HEK293 (cell line): ENCODE results near the gene NXN.

Experiments used
- CTCF ChIA-PET: fragments of 350-600 bp; formaldehyde crosslinking; extraction: SDS; loops from one replicate; lab custom pipeline; 2021; ENCODE audit warnings: antibody characterized with exemption; lab: Yijun Ruan, JAX
- POLR2A ChIA-PET: fragments of 300-600 bp; formaldehyde crosslinking; extraction: SDS; loops from one replicate; lab custom pipeline; 2020; ENCODE audit warnings: antibody characterized with exemption, inconsistent platforms; lab: Yijun Ruan, JAX
- H3K27ac ChIP-seq: fragments of 200-500 bp; sonication (Bioruptor generic); 2 replicates; pipeline ENCODE4 v1.5.1; 2014; ENCODE audit warnings: low read depth, low read length, control low read depth, inconsistent platforms; ENCODE audit errors: extremely low read depth
- H3K36me3 ChIP-seq, 2 experiments: fragments of 200-500 bp in 1 of 2; sonication (Bioruptor generic) in 1 of 2; 1 replicate in 1 of 2; 2 replicates in 1 of 2; pipeline ENCODE4 v1.5.1; 2014 to 2017; ENCODE audit warnings: inconsistent platforms in 2 of 2, low read length in 2 of 2; ENCODE audit not compliant: control insufficient read depth in 2 of 2, insufficient read depth in 1 of 2
- H3K4me1 ChIP-seq: fragments of 200-500 bp; sonication (Bioruptor generic); 2 replicates; pipeline ENCODE4 v1.5.1; 2014; ENCODE audit warnings: mild to moderate bottlenecking, low read length, inconsistent platforms; ENCODE audit not compliant: control insufficient read depth, insufficient read depth
- H3K4me3 ChIP-seq: 2 replicates; pipeline ENCODE4 v1.5.1; 2011; ENCODE audit warnings: low read depth, mild to moderate bottlenecking, control low read depth, low read length, moderate library complexity
- H3K9me3 ChIP-seq: fragments of 200-500 bp; sonication (Bioruptor generic); 2 replicates; pipeline ENCODE4 v1.5.1; 2014; ENCODE audit warnings: low read depth, low read length, inconsistent platforms; ENCODE audit not compliant: control insufficient read depth, insufficient read depth
- GLI2 ChIP-seq: fragments of 450-650 bp; formaldehyde crosslinking; IDR thresholded peaks from 2 replicates; pipeline ENCODE4; 2017; ENCODE audit warnings: missing biosample characterization, missing genetic modification characterization, low read depth, borderline replicate concordance
- OSR2 ChIP-seq: fragments of 450-650 bp; formaldehyde crosslinking; IDR thresholded peaks from 2 replicates; pipeline ENCODE4 v1.5.1; 2016; ENCODE audit warnings: missing biosample characterization, missing genetic modification characterization
- PRDM1 ChIP-seq: fragments of 450-650 bp; formaldehyde crosslinking; IDR thresholded peaks from 2 replicates; pipeline ENCODE4; 2016; ENCODE audit warnings: missing biosample characterization, missing genetic modification characterization
- PRDM4 ChIP-seq: fragments of 450-650 bp; formaldehyde crosslinking; IDR thresholded peaks from 2 replicates; pipeline ENCODE4 v1.5.1; 2017; ENCODE audit warnings: missing biosample characterization, missing genetic modification characterization
- ZBTB17 ChIP-seq: fragments of 450-650 bp; formaldehyde crosslinking; IDR thresholded peaks from 2 replicates; pipeline ENCODE4 v1.5.1; 2016; ENCODE audit warnings: missing biosample characterization, missing genetic modification characterization
- ZBTB20 ChIP-seq: fragments of 450-650 bp; formaldehyde crosslinking; IDR thresholded peaks from 2 replicates; pipeline ENCODE4 v1.5.1; 2016; ENCODE audit warnings: missing biosample characterization, missing genetic modification characterization
- ZNF19 ChIP-seq: fragments of 450-650 bp; formaldehyde crosslinking; IDR thresholded peaks from 2 replicates; pipeline ENCODE4; 2016; ENCODE audit warnings: missing biosample characterization, missing genetic modification characterization, low read depth
- ZNF354C ChIP-seq: fragments of 450-650 bp; formaldehyde crosslinking; IDR thresholded peaks from 2 replicates; pipeline ENCODE4 v1.5.1; 2016; ENCODE audit warnings: missing biosample characterization, missing genetic modification characterization, low read depth, borderline replicate concordance
- ZNF398 ChIP-seq: fragments of 450-650 bp; formaldehyde crosslinking; IDR thresholded peaks from 2 replicates; pipeline ENCODE4 v1.5.1; 2017; ENCODE audit warnings: missing biosample characterization, missing genetic modification characterization
- ZNF530 ChIP-seq: fragments of 450-650 bp; formaldehyde crosslinking; IDR thresholded peaks from 2 replicates; pipeline ENCODE4 v1.5.1; 2016; ENCODE audit warnings: low read depth, missing biosample characterization, missing genetic modification characterization
- ZNF571 ChIP-seq: fragments of 450-650 bp; formaldehyde crosslinking; IDR thresholded peaks from 2 replicates; pipeline ENCODE4 v1.5.0; 2017; ENCODE audit warnings: missing biosample characterization, missing genetic modification characterization
- ZNF585B ChIP-seq: fragments of 450-650 bp; formaldehyde crosslinking; IDR thresholded peaks from 2 replicates; pipeline ENCODE4 v1.5.1; 2016; ENCODE audit warnings: missing biosample characterization, missing genetic modification characterization
- ZNF645 ChIP-seq: fragments of 450-650 bp; formaldehyde crosslinking; IDR thresholded peaks from 2 replicates; pipeline ENCODE4; 2016; ENCODE audit warnings: missing biosample characterization, missing genetic modification characterization
- ZNF704 ChIP-seq: fragments of 450-650 bp; formaldehyde crosslinking; IDR thresholded peaks from 2 replicates; pipeline ENCODE4 v1.5.1; 2016; ENCODE audit warnings: missing biosample characterization, missing genetic modification characterization
- TF ChIP-seq, protein P1 (sequence below): sonication (generic); formaldehyde crosslinking; IDR thresholded peaks from 2 replicates; pipeline ENCODE4 v1.8.1; 2022; ENCODE audit warnings: mild to moderate bottlenecking, moderate library complexity, missing genetic modification reagents
- TF ChIP-seq, protein P2 (sequence below): fragments of 450-650 bp; formaldehyde crosslinking; IDR thresholded peaks from 2 replicates; pipeline ENCODE4 v1.5.1; 2016; ENCODE audit warnings: missing biosample characterization, missing genetic modification characterization, borderline replicate concordance

NXN gene

DNA sequence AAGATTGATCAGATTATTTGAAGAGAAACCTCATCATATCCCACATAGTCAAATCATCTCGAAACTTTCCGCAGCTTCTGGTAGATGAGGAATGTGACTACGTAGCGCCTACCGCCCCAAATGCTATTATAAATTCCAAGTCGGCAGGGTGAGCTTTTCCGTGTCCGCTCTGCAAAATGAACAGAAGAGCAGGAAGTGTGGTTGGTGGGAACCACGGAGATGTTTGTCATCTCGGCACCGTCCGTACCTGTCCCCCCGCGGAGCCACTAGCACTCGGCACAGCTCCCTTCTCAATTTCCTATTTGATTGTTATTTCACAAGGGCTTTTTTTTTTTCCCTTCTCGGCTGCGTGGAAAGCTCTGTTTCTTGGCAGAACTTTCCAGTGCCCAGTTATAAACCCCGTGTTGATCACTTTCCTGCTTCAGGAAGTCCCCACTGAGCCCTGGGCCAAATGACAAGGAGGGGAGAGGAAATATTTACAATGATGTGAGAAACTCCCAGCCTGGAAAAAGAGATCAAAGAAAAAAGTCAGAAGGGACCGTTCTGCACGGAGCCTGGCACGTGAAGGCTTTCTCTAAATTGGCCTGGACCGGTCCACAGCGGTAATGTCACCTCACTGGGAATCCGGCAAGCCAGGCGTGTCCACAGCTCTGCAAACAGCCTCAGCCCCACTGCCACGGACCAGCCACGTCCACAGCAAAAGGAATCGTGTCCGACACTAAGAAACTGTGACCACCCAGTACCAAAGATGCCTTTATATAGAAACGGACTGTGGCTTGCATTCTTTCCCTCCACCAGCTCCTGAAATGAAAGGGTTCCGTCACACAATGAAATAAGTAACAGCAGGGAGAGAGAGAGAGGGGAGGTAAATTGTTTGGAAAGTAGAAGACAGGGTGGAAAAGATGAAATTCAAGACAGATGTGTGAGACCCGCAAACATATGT, 132.4 kb downstream of the NXN start (continued):
- TF ChIP-seq ZNF354C = no peak
- no peak for TF ChIP-seq PRDM4 (tag by site-specific recombination)

DNA sequence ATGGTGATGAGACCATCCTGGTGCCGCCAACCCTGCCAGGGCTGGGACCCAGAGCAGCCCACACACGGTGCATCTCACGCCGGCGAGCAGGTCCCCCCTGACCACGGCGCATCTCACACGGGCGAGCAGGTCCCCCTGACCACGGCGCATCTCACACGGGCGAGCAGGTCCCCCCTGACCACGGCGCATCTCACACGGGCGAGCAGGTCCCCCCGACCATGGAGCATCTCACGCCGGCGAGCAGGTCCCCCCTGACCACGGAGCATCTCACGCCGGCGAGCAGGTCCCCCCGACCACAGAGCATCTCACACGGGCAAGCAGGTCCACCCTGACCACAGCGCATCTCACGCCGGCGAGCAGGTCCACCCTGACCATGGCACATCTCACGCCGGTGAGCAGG, 138.3 kb downstream of the NXN start:
- POLR2A ChIA-PET = no interaction called here
- TF ChIP-seq ZNF704 (no peak), ZBTB20 (tag by site-specific recombination) (no peak), ZNF530 (tag by site-specific recombination) (no peak), ZNF19 (no peak), ZBTB17 (no peak)
- CTCF ChIA-PET = no interaction called here
- no peaks in the 10 kb centered on the region for H3K4me1 ChIP-seq
- H3K27ac ChIP-seq = no peak overlapping the region
- H3K9me3 ChIP-seq = no peaks in the 10 kb centered on the region
- no peaks in the 10 kb centered on the region for H3K36me3 ChIP-seq
- H3K4me3 ChIP-seq = no peak overlapping the region

- no peak overlapping the region for H3K27ac ChIP-seq
- POLR2A ChIA-PET = no interaction called here
- TF ChIP-seq ZNF645 (tag by site-specific recombination) (no peak), ZNF585B (tag by site-specific recombination) (no peak)
- TF ChIP-seq, protein P1, sequence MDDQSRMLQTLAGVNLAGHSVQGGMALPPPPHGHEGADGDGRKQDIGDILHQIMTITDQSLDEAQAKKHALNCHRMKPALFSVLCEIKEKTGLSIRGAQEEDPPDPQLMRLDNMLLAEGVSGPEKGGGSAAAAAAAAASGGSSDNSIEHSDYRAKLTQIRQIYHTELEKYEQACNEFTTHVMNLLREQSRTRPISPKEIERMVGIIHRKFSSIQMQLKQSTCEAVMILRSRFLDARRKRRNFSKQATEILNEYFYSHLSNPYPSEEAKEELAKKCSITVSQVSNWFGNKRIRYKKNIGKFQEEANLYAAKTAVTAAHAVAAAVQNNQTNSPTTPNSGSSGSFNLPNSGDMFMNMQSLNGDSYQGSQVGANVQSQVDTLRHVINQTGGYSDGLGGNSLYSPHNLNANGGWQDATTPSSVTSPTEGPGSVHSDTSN = no peak
- no peaks in the 10 kb centered on the region for H3K36me3 ChIP-seq
- no peak overlapping the region for H3K4me3 ChIP-seq
- no peaks in the 10 kb centered on the region for H3K4me1 ChIP-seq
- H3K9me3 ChIP-seq = no peaks in the 10 kb centered on the region
- CTCF ChIA-PET = interaction anchor here (0.7 kb wide), 1 partner anchor 599 kb away, joined by 3 read pairs; no protein-coding TSS in a partner anchor
Observed at GRCh38 chr17:838486-838885, 141.1 kb downstream of the NXN start.

- Histone ChIP-seq H3K4me3 (no peak overlapping the region), H3K4me1 (no peaks in the 10 kb centered on the region), H3K9me3 (no peaks in the 10 kb centered on the region), H3K27ac (no peak overlapping the region), H3K36me3 (no peaks in the 10 kb centered on the region)
- CTCF ChIA-PET = interaction anchor here (0.6 kb wide), 1 partner anchor 424 kb away, joined by 3 read pairs; no protein-coding TSS in a partner anchor
- POLR2A ChIA-PET = no interaction called here
- TF ChIP-seq, protein P2, sequence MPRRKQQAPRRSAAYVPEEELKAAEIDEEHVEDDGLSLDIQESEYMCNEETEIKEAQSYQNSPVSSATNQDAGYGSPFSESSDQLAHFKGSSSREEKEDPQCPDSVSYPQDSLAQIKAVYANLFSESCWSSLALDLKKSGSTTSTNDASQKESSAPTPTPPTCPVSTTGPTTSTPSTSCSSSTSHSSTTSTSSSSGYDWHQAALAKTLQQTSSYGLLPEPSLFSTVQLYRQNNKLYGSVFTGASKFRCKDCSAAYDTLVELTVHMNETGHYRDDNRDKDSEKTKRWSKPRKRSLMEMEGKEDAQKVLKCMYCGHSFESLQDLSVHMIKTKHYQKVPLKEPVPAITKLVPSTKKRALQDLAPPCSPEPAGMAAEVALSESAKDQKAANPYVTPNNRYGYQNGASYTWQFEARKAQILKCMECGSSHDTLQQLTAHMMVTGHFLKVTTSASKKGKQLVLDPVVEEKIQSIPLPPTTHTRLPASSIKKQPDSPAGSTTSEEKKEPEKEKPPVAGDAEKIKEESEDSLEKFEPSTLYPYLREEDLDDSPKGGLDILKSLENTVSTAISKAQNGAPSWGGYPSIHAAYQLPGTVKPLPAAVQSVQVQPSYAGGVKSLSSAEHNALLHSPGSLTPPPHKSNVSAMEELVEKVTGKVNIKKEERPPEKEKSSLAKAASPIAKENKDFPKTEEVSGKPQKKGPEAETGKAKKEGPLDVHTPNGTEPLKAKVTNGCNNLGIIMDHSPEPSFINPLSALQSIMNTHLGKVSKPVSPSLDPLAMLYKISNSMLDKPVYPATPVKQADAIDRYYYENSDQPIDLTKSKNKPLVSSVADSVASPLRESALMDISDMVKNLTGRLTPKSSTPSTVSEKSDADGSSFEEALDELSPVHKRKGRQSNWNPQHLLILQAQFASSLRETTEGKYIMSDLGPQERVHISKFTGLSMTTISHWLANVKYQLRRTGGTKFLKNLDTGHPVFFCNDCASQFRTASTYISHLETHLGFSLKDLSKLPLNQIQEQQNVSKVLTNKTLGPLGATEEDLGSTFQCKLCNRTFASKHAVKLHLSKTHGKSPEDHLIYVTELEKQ = no peak
- TF ChIP-seq ZNF571 = no peak
- no peak for TF ChIP-seq OSR2 (tag by site-specific recombination)
- no peak for TF ChIP-seq PRDM1 (tag by site-specific recombination)
- no peak for TF ChIP-seq GLI2 (tag by site-specific recombination)
- no peak for TF ChIP-seq ZNF398 (tag by site-specific recombination)
Observed at GRCh38 chr17:836151-836550, 143.4 kb downstream of the NXN start.
